Esophagus muscularis mucosa (tissue), 4 donors: ENCODE measurements around the gene NDUFV1. TPM values are rescaled to one million over a fixed set of nuclear protein-coding genes. Genes with fewer than 3 reads are reported as not detected.
"Not testable (repeated sequence)": the region's sequence is repeated elsewhere in the genome, so short reads cannot be mapped to it uniquely, and the experiment has no call there.

Experiments used
- DNase-seq: peaks from one replicate; pipeline ENCODE4 v3.0.0-alpha.2; 2017; ENCODE audit errors: extremely low spot score
- H3K27ac ChIP-seq, 4 donors: fragments of 200-600 bp; sonication (generic); replicated peaks in 1 of 4; 1 replicate in 3 of 4; 2 replicates in 1 of 4; pipeline ENCODE4 v1.5.1; 2016 to 2019; ENCODE audit warnings: mild to moderate bottlenecking in 1 of 4
- H3K27me3 ChIP-seq, 4 donors: fragments of 200-600 bp; sonication (generic); one replicate each; pipeline versions ENCODE4 v1.5.1 to v1.6.0; 2016 to 2019
- H3K36me3 ChIP-seq, 4 donors: fragments of 200-600 bp; sonication (generic); one replicate each; pipeline ENCODE4 v1.5.1; 2016 to 2019
- H3K4me1 ChIP-seq, 4 donors: fragments of 200-600 bp; sonication (generic); one replicate each; pipeline ENCODE4 v1.5.1; 2016 to 2019
- H3K4me3 ChIP-seq, 4 donors: fragments of 200-600 bp; sonication (generic); 1 replicate in 2 of 4; 2 replicates in 2 of 4; pipeline ENCODE4 v1.5.1; 2016 to 2019; ENCODE audit warnings: mild to moderate bottlenecking in 4 of 4, moderate library complexity in 1 of 4
- H3K9me3 ChIP-seq, 4 donors: fragments of 200-600 bp; sonication (generic); 1 replicate in 3 of 4; 2 replicates in 1 of 4; pipeline ENCODE4 v1.5.1; 2016 to 2019
- EP300 ChIP-seq: sonication (generic); formaldehyde crosslinking; IDR thresholded peaks from one replicate; pipeline ENCODE4 v1.6.1; 2017; ENCODE audit warnings: antibody characterized with exemption
- POLR2A ChIP-seq: fragments of 450-650 bp; IDR thresholded peaks from one replicate; pipeline ENCODE4 v1.6.1; 2017; ENCODE audit warnings: antibody characterized with exemption, moderate library complexity, mild to moderate bottlenecking, low read depth
- POLR2AphosphoS5 ChIP-seq, 2 donors: sonication (generic); formaldehyde crosslinking; IDR thresholded peaks; one replicate each; pipeline ENCODE4 v1.6.1; 2017; ENCODE audit warnings: antibody characterized with exemption in 2 of 2
- WGBS: methylation state at CpG from one replicate; pipeline ENCODE4 v1.1.5; 2018; 5-methylcytosine and 5-hydroxymethylcytosine counted together
- intact Hi-C: fragments of 100-400 bp; cut with DNase I; formaldehyde crosslinking; loops from one replicate; pipeline ENCODE4 v1.15.1; 2023
- total RNA-seq, 4 donors: library from RNA; depleted of rRNA; stranded (reverse); fragments of >200 nt; gene quantifications; one replicate each; pipeline versions ENCODE4 v1.1.0 to v1.2.1, GENCODE V29; 2016
- TF ChIP-seq, protein P1 (sequence below), 3 experiments: fragments of 200-600 bp in 2 of 3; fragments of 450-650 bp in 1 of 3; sonication (generic) in 2 of 3; IDR thresholded peaks; one replicate each; pipeline ENCODE4 v1.5.1; 2017 to 2019; ENCODE audit warnings: antibody characterized with exemption in 3 of 3, mild to moderate bottlenecking in 2 of 3, moderate library complexity in 1 of 3

The NDUFV1 gene
- total RNA-seq, 4 donors from 2014 or later = 196 to 252 (median 212) TPM

DNA sequence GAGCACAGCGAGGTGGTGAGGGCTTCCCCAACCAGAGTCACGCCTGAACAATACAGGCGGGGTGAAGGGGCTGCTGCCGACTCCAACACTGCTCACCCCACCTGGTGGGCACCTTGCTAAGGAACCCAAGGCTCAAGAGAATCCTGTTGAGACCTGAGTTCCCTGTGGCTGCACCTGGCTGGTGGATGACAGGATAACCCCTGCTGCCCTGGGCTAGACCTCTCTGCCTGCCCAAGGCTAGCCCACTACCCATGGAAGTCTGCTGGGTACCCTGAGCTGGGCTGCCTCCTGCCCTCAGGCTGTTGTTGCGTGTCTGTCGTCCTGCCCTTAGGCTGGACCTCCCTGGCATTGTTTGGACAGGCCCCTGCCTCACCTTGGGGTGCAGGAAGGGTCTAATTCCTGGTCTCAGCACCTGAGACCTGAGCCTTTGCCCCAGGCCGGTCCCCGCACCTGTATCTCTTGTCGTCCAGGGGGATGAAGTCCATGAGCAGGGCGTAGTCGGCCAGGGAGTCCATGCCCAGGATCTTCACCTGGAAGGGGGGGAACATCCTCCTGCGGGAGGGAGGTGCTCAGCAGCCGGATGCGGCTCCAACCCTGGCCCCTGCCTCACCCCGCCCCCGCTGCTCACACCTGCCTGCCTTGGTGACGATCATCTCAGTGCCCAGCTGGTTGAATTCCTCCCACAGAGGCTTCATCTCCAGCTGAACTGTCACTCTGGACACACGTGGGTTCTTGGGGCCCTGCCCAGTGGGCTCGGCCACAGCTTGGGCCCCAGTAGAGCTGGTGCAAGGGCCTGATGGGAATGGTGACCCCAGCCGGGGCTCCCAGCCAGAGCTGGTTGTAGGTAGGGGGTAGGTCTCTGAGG lies 27.9 kb downstream of the NDUFV1 start:
- Histone ChIP-seq H3K36me3 (no peaks in the 10 kb centered on the region), H3K27ac (no peak overlapping the region), H3K4me1 (peaks cover 5 to 14% (median 11%) of the 10 kb centered on the region in 4 donors), H3K4me3 (no peak overlapping the region), H3K9me3 (no peaks in the 10 kb centered on the region), H3K27me3 (peaks cover 0 to 21% (median 0%) of the 10 kb centered on the region in 4 donors)
- 80% methylated on average over 6 of the region's 20 CpGs for WGBS
- intact Hi-C loops = loop anchor here (5.0 kb wide), 1 partner anchor 173 kb away; no protein-coding TSS in a partner anchor
- no peak for DNase-seq
- TF ChIP-seq EP300 = no peak
- no peak for TF ChIP-seq POLR2A
- TF ChIP-seq, protein P1, sequence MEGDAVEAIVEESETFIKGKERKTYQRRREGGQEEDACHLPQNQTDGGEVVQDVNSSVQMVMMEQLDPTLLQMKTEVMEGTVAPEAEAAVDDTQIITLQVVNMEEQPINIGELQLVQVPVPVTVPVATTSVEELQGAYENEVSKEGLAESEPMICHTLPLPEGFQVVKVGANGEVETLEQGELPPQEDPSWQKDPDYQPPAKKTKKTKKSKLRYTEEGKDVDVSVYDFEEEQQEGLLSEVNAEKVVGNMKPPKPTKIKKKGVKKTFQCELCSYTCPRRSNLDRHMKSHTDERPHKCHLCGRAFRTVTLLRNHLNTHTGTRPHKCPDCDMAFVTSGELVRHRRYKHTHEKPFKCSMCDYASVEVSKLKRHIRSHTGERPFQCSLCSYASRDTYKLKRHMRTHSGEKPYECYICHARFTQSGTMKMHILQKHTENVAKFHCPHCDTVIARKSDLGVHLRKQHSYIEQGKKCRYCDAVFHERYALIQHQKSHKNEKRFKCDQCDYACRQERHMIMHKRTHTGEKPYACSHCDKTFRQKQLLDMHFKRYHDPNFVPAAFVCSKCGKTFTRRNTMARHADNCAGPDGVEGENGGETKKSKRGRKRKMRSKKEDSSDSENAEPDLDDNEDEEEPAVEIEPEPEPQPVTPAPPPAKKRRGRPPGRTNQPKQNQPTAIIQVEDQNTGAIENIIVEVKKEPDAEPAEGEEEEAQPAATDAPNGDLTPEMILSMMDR (IDR thresholded peaks at IDR 0.05) = no peak
- no peak for TF ChIP-seq POLR2AphosphoS5 (IDR thresholded peaks at IDR 0.05)

DNA sequence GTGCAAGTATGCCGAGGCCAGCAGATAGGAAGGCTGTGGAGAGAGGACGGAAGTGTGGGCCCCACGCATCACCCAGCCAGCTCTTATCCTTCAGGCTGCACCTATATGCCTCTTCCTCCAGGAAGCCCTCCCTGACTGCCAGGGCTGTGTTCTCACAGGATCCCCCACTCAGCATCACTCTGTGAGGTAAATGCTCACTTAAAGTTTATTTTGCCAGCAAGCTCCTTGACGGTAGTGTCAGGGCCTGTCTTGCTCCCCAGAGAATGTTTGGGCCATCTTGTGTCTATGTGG lies 28.4 kb downstream of the NDUFV1 start:
- WGBS = 86% methylated on average over 4 of the region's 4 CpGs
- H3K27me3 ChIP-seq = peaks cover 0 to 27% (median 0%) of the 10 kb centered on the region in 4 donors
- H3K36me3 ChIP-seq = no peaks in the 10 kb centered on the region
- no peaks in the 10 kb centered on the region for H3K9me3 ChIP-seq
- peaks cover 5 to 19% (median 10%) of the 10 kb centered on the region in 4 donors for H3K4me1 ChIP-seq
- TF ChIP-seq POLR2A (no peak), POLR2AphosphoS5 (IDR thresholded peaks at IDR 0.05) (no peak), EP300 (no peak)
- TF ChIP-seq, protein P1 (IDR thresholded peaks at IDR 0.05) = no peak
- no peak for DNase-seq
- no peak overlapping the region for H3K4me3 ChIP-seq
- H3K27ac ChIP-seq = no peak overlapping the region
- intact Hi-C loops = no loop called here

DNA sequence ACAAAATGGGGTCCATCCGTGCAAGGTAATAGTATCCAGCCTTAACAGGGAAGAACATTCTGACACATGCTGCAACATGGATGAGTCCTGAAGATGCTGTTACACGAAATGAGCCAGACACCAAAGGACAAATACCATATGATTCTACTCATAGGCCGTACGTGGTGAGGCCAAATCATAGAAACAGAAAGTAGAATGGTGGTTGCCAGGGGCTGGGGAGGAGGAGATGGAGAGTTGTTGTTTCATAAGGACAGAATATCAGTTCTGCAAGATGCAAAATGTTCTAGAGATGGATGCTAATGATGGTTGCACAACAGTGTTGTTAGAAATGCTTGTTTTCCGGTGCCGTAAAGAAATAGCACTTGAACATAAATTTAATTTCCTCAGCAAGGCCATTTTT lies 30.2 kb downstream of the NDUFV1 start:
- H3K27ac ChIP-seq = no peak overlapping the region
- no peaks in the 10 kb centered on the region for H3K9me3 ChIP-seq
- H3K4me3 ChIP-seq = no peak overlapping the region
- H3K27me3 ChIP-seq = peaks cover 0 to 44% (median 0%) of the 10 kb centered on the region in 4 donors
- TF ChIP-seq POLR2A = no peak
- no peak for TF ChIP-seq EP300
- TF ChIP-seq, protein P1 (IDR thresholded peaks at IDR 0.05) = no peak
- no peak for TF ChIP-seq POLR2AphosphoS5 (IDR thresholded peaks at IDR 0.05)
- DNase-seq = no peak
- peaks cover 0 to 6% (median 2%) of the 10 kb centered on the region in 4 donors for H3K4me1 ChIP-seq
- WGBS = 73% methylated on average over 6 of the region's 6 CpGs
- no peaks in the 10 kb centered on the region for H3K36me3 ChIP-seq
- intact Hi-C loops = no loop called here

DNA sequence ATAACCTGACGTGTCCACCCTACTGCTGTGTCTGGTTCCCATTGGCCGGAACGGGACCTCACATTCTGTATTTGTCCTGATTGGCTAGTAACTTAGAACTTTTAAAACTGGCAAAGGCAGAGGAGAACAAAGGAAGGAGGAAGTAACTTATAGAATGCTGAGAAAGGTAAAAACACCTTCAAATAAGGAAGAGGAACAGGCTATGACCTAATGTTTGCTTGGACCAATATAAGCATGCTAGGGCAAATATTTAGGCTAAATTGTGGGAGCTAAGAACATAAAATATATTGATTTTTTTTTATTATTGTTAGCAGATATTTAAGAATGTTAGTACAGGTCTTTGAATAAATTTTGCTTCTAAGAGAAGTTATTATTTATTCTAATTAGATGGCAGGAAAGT lies 30.7 kb downstream of the NDUFV1 start:
- DNase-seq, H3K36me3 ChIP-seq, H3K4me1 ChIP-seq, H3K4me3 ChIP-seq, H3K27ac ChIP-seq, intact Hi-C loops, H3K9me3 ChIP-seq: not testable (repeated sequence)
- 79% methylated on average over 3 of the region's 3 CpGs for WGBS
- H3K27me3 ChIP-seq = peaks cover 0 to 44% (median 0%) of the 10 kb centered on the region in 4 donors

DNA sequence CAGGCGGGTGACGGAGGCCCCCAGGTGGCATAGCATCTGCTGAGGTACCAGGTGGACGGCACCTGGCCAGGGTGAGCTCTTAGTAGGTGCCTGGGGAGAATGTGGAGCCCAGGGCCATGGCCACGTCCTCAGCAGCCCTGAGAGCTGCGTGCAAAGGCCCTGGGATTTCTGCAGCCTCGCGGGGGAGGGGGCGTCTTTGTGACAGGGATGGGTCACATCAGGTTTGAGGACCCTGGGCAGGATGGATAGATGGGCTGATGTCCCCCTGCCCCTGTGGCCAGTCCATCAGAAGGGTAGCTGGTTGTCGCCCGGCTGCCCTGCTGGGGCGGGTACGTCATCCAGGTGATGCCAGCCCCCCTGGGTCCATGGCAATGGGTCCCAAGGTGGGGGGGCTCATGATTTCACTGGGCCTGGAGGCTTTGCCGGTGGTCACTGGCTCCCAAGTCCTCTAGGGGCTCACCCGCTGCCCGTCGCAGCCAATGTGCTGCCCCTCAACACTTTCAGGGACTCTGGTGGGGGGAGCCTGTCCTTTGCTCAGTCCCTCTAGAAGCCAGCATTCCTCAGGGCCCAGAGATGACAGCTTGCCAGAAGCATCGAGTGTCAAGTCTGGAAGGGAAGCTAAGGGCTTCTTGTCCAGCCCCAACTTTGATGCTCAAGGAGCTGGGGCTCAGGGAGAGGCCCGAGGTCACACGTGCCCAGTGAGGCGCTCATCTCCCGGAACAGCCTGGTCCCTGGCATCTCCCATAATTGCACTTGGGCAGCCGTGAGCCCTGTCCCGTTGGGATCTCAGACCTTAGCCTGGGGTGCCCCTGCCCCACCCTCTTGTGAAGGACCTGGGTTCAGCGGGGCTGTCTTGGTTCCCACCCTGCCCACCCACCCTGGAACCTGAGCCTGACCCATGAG lies 32.0 kb downstream of the NDUFV1 start:
- DNase-seq = no peak
- no peak overlapping the region for H3K4me3 ChIP-seq
- WGBS = 90% methylated on average over 8 of the region's 24 CpGs
- H3K27me3 ChIP-seq = peaks cover 0 to 44% (median 0%) of the 10 kb centered on the region in 4 donors
- TF ChIP-seq, protein P1 (IDR thresholded peaks at IDR 0.05) = no peak
- TF ChIP-seq POLR2AphosphoS5 (IDR thresholded peaks at IDR 0.05) (no peak), POLR2A (no peak), EP300 (no peak)
- H3K9me3 ChIP-seq = no peaks in the 10 kb centered on the region
- intact Hi-C loops = no loop called here
- no peaks in the 10 kb centered on the region for H3K36me3 ChIP-seq
- H3K27ac ChIP-seq = no peak overlapping the region
- peaks cover 0 to 6% (median 2%) of the 10 kb centered on the region in 4 donors for H3K4me1 ChIP-seq
